ENCODE results near the gene DBF4. TPM values are rescaled to one million over a fixed set of nuclear protein-coding genes. Genes with fewer than 3 reads are reported as not detected.

Gene DBF4
- total and polyA plus RNA-seq, 2 experiments from 2014 or later: 62.6 to 91.5 TPM

DNA sequence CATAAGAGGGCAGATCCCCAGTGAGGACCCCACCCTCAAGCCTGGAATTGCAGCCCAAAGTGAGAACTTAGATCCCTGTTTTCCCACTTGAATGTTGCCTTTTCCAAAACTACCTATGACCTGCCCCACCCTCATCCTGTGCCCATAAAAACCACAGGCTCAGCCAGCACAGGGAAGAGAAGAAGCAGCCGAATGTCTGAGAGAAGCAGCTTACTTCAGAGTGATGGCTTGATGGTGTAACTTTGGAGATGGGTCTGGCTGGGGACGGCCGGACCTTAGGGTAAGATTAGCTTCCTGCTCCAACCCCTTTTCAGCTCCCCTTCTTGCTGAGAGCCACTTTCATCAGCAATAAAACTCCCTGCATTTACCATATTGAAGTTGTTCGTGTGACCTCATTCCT lies 5.8 kb upstream of the DBF4 start:
- Histone ChIP-seq H3K4me2 (no peak overlapping the region), H3K27ac (ENCODE audit: low read depth) (no peak overlapping the region), H2AFZ (no peak overlapping the region), H3F3A (replicated peaks; ENCODE audit: low read depth) (peaks cover 4% of the 10 kb centered on the region; the same call in 1 of the 2 replicates), H3K27me3 (ENCODE audit: insufficient read depth) (no peaks in the 10 kb centered on the region), H3K79me2 (replicated peaks; ENCODE audit: insufficient read depth) (peaks cover 61% of the 10 kb centered on the region), H3K4me3 (no peak overlapping the region), H3K4me1 (ENCODE audit: insufficient read depth) (peaks cover 10% of the 10 kb centered on the region), H4K20me1 (replicated peaks; ENCODE audit: insufficient read depth) (0 out of 2 replicates have a peak, but pooled peaks cover 4% of the 10 kb centered on the region), H3K9me2 (ENCODE audit: insufficient read depth) (no peaks in the 10 kb centered on the region), H3K36me3 (ENCODE audit: insufficient read depth) (peaks cover 7% of the 10 kb centered on the region; the same call in 1 of the 2 replicates)
- no peak for DNase-seq (ENCODE audit: low spot score)
- TF ChIP-seq, protein P1, sequence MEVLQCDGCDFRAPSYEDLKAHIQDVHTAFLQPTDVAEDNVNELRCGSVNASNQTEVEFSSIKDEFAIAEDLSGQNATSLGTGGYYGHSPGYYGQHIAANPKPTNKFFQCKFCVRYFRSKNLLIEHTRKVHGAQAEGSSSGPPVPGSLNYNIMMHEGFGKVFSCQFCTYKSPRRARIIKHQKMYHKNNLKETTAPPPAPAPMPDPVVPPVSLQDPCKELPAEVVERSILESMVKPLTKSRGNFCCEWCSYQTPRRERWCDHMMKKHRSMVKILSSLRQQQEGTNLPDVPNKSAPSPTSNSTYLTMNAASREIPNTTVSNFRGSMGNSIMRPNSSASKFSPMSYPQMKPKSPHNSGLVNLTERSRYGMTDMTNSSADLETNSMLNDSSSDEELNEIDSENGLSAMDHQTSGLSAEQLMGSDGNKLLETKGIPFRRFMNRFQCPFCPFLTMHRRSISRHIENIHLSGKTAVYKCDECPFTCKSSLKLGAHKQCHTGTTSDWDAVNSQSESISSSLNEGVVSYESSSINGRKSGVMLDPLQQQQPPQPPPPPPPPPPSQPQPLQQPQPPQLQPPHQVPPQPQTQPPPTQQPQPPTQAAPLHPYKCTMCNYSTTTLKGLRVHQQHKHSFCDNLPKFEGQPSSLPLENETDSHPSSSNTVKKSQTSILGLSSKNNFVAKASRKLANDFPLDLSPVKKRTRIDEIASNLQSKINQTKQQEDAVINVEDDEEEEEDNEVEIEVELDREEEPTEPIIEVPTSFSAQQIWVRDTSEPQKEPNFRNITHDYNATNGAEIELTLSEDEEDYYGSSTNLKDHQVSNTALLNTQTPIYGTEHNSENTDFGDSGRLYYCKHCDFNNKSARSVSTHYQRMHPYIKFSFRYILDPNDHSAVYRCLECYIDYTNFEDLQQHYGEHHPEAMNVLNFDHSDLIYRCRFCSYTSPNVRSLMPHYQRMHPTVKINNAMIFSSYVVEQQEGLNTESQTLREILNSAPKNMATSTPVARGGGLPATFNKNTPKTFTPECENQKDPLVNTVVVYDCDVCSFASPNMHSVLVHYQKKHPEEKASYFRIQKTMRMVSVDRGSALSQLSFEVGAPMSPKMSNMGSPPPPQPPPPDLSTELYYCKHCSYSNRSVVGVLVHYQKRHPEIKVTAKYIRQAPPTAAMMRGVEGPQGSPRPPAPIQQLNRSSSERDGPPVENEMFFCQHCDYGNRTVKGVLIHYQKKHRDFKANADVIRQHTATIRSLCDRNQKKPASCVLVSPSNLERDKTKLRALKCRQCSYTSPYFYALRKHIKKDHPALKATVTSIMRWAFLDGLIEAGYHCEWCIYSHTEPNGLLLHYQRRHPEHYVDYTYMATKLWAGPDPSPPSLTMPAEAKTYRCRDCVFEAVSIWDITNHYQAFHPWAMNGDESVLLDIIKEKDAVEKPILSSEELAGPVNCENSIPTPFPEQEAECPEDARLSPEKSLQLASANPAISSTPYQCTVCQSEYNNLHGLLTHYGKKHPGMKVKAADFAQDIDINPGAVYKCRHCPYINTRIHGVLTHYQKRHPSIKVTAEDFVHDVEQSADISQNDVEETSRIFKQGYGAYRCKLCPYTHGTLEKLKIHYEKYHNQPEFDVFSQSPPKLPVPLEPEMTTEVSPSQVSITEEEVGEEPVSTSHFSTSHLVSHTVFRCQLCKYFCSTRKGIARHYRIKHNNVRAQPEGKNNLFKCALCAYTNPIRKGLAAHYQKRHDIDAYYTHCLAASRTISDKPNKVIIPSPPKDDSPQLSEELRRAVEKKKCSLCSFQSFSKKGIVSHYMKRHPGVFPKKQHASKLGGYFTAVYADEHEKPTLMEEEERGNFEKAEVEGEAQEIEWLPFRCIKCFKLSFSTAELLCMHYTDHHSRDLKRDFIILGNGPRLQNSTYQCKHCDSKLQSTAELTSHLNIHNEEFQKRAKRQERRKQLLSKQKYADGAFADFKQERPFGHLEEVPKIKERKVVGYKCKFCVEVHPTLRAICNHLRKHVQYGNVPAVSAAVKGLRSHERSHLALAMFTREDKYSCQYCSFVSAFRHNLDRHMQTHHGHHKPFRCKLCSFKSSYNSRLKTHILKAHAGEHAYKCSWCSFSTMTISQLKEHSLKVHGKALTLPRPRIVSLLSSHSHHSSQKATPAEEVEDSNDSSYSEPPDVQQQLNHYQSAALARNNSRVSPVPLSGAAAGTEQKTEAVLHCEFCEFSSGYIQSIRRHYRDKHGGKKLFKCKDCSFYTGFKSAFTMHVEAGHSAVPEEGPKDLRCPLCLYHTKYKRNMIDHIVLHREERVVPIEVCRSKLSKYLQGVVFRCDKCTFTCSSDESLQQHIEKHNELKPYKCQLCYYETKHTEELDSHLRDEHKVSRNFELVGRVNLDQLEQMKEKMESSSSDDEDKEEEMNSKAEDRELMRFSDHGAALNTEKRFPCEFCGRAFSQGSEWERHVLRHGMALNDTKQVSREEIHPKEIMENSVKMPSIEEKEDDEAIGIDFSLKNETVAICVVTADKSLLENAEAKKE (CRISPR knock-in tag; IDR thresholded peaks at IDR 0.05): no peak
- TF ChIP-seq EZH2phosphoT487 (IDR thresholded peaks at IDR 0.05; ENCODE audit: unreplicated experiment): no peak
- TF ChIP-seq POLR2AphosphoS5 (IDR thresholded peaks at IDR 0.05; ENCODE audit: low read depth): no peak
- no peak for TF ChIP-seq STAT1 (IDR thresholded peaks at IDR 0.05; ENCODE audit: unreplicated experiment)
- TF ChIP-seq, protein P2, sequence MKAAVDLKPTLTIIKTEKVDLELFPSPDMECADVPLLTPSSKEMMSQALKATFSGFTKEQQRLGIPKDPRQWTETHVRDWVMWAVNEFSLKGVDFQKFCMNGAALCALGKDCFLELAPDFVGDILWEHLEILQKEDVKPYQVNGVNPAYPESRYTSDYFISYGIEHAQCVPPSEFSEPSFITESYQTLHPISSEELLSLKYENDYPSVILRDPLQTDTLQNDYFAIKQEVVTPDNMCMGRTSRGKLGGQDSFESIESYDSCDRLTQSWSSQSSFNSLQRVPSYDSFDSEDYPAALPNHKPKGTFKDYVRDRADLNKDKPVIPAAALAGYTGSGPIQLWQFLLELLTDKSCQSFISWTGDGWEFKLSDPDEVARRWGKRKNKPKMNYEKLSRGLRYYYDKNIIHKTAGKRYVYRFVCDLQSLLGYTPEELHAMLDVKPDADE (IDR thresholded peaks at IDR 0.05): no peak
- Mint-ChIP-seq H3K4me1 (peaks cover 17% of the 10 kb centered on the region), H3K27ac (no peak overlapping the region), H3K27me3 (ENCODE audit: insufficient read depth, low read depth, poor library complexity) (no peaks in the 10 kb centered on the region), H3K9me3 (peaks cover 41% of the 10 kb centered on the region), H3K4me3 (no peak overlapping the region), H3K36me3 (ENCODE audit: low read depth) (peaks cover 76% of the 10 kb centered on the region)
- ATAC-seq: no peak

All from GM23338 (cell line).